ENCODE results near the gene CPNE5. TPM values are rescaled to one million over a fixed set of nuclear protein-coding genes. Genes with fewer than 3 reads are reported as not detected.

The CPNE5 gene
- total RNA-seq, 6 experiments from 2014 or later: 0.12 to 0.37 (median 0.26) TPM; not detected in 2

GRCh38 chr6:36871686-36872085, 32.4 kb upstream of the CPNE5 start:
- H3K4me1 Mint-ChIP-seq (ENCODE audit: low read depth): peaks cover 66% of the 10 kb centered on the region
- no peak overlapping the region for H3K4me3 Mint-ChIP-seq
- H3K36me3 Mint-ChIP-seq (ENCODE audit: low read depth): peaks cover 29% of the 10 kb centered on the region; the same call in 1 of the 2 replicates
- peaks cover 2% of the 10 kb centered on the region; the same call in 1 of the 2 replicates for H3K27me3 Mint-ChIP-seq (ENCODE audit: insufficient read depth)
- no peaks in the 10 kb centered on the region for H3K9me3 Mint-ChIP-seq
- no peak overlapping the region for H3K27ac Mint-ChIP-seq
- TF ChIP-seq CTCF (IDR thresholded peaks at IDR 0.05): no peak
- DNase-seq: no peak

GRCh38 chr6:36867471-36868224, 28.4 kb upstream of the CPNE5 start:
- Mint-ChIP-seq H3K4me1 (ENCODE audit: low read depth) (peaks cover 63% of the 10 kb centered on the region), H3K27me3 (ENCODE audit: insufficient read depth) (peaks cover 2% of the 10 kb centered on the region; the same call in 1 of the 2 replicates), H3K9me3 (no peaks in the 10 kb centered on the region), H3K36me3 (ENCODE audit: low read depth) (peaks cover 43% of the 10 kb centered on the region), H3K4me3 (no peak overlapping the region), H3K27ac (peak overlapping the region; percentile 4; the same call in 1 of the 2 replicates)
- TF ChIP-seq CTCF (IDR thresholded peaks at IDR 0.05): no peak
- no peak for DNase-seq

GRCh38 chr6:36865835-36866234, 26.6 kb upstream of the CPNE5 start:
- TF ChIP-seq CTCF (IDR thresholded peaks at IDR 0.05): no peak
- H3K9me3 Mint-ChIP-seq: no peaks in the 10 kb centered on the region
- DNase-seq: no peak
- H3K27me3 Mint-ChIP-seq (ENCODE audit: insufficient read depth): peaks cover 2% of the 10 kb centered on the region; the same call in 1 of the 2 replicates
- H3K4me3 Mint-ChIP-seq: no peak overlapping the region
- H3K4me1 Mint-ChIP-seq (ENCODE audit: low read depth): peaks cover 57% of the 10 kb centered on the region
- no peak overlapping the region for H3K27ac Mint-ChIP-seq
- H3K36me3 Mint-ChIP-seq (ENCODE audit: low read depth): peaks cover 41% of the 10 kb centered on the region

- H3K4me3 Mint-ChIP-seq: no peak overlapping the region
- peaks cover 2% of the 10 kb centered on the region; the same call in 1 of the 2 replicates for H3K27me3 Mint-ChIP-seq (ENCODE audit: insufficient read depth)
- DNase-seq: no peak
- peak overlapping the region; percentile 6; the same call in 1 of the 2 replicates for H3K27ac Mint-ChIP-seq
- H3K9me3 Mint-ChIP-seq: no peaks in the 10 kb centered on the region
- peaks cover 63% of the 10 kb centered on the region for H3K4me1 Mint-ChIP-seq (ENCODE audit: low read depth)
- TF ChIP-seq CTCF (IDR thresholded peaks at IDR 0.05): no peak
- peaks cover 31% of the 10 kb centered on the region for H3K36me3 Mint-ChIP-seq (ENCODE audit: low read depth)
These were observed 24.7 kb upstream of the CPNE5 start for GRCh38 chr6:36863670-36864540.

- peaks cover 66% of the 10 kb centered on the region for H3K4me1 Mint-ChIP-seq (ENCODE audit: low read depth)
- TF ChIP-seq CTCF (IDR thresholded peaks at IDR 0.05): no peak
- peaks cover 4% of the 10 kb centered on the region; the same call in 1 of the 2 replicates for H3K27me3 Mint-ChIP-seq (ENCODE audit: insufficient read depth)
- H3K9me3 Mint-ChIP-seq: no peaks in the 10 kb centered on the region
- H3K4me3 Mint-ChIP-seq: no peak overlapping the region
- no peak for DNase-seq
- peaks cover 28% of the 10 kb centered on the region for H3K36me3 Mint-ChIP-seq (ENCODE audit: low read depth)
- no peak overlapping the region; the same call in 1 of the 2 replicates for H3K27ac Mint-ChIP-seq
These were observed 23.7 kb upstream of the CPNE5 start for GRCh38 chr6:36862848-36863382.
